Measurements from ENCODE around the gene SLC25A22.

The SLC25A22 gene

GRCh38 chr11:798093-798713 is at the start of gene SLC25A22:
Gene SLC25A22 (minus strand): TSS chr11:798281. CDS start chr11:795006, 3,275 bp downstream.
- peak; percentile 73 for DNase-seq

- no peak for DNase-seq
Measured at GRCh38 chr11:847876-848275, 49.8 kb upstream of the SLC25A22 start.

- DNase-seq = no peak
Measured at GRCh38 chr11:846496-847098, 48.5 kb upstream of the SLC25A22 start.

DNA sequence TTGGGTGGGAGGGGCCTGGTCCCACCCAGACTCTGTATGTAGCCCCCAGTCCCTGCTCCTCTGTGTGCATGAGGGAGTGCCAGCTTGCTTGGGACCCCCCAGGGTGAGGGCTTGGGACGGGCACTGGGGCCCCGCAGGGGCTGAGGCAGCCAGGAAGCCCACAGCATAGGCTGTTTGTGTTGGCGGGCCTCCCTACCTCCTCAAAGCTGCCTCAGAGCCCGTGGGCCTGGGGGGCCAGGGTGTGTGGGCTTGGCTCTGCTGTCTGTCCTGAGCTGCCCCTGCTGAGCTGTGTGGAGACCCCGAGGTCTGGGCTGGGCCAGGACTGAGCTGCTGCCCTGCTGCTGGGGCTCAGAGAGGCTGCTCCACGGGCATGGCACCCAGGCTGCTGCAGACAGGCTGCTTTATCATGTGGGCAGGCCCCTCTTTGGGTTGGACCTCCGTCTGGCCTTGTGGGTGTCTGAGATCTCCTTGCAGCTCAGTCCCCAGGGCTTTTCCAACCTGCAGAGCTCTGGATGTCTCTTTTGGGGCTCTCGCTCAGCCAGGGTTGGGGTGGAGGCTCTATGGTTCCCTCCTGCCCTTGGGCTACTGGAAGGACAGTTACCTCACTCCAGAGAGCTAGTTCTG is 47.9 kb upstream of the SLC25A22 start:
- no peak for DNase-seq

- no peak for DNase-seq
Measured at GRCh38 chr11:844693-845644, 46.9 kb upstream of the SLC25A22 start.

- no peak for DNase-seq
Measured at GRCh38 chr11:843818-844692, 46.0 kb upstream of the SLC25A22 start.

GRCh38 chr11:843086-843734 is 45.1 kb upstream of the SLC25A22 start:
- no peak for DNase-seq

DNA sequence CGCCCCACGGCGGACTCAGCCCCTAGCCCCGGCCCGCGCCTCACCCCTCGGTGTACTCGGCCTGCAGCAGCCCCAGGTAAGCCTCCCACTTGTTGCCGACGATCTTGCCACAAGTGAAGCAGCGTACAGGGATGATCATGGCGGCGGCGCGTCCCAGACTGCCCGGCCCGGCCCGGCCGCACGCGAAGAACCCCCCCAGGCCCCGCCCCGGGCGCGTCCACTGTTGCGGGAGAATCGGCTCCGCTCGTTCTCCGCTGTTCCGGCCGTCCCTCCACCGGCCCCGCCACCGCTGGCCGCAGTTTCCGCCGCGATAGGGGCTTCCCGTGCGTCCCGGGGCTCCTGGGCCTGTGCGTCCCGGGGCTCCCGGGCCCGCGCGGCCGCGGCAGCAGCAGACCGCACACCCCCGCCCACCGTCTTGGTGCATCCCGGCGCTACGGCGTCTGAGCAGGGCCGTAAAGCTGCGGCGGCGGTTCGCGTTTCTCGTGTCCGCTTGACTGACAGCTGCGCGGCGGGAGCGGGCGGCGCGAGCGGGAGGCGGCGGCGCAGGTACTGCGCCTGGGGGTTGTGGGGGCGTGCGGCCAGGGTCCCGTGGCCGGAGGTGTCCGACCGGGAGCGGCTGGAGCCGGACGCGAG is 44.4 kb upstream of the SLC25A22 start, which contains the start of the genes POLR2L and TSPAN4:
Gene POLR2L, minus strand, starts transcription at position 160 of the 633 bp plus-strand sequence. Its CDS starts 21 bp downstream, at position 139.
Gene TSPAN4, plus strand, starts transcription at position 483 of the 633 bp plus-strand sequence. CDS start 7,453 bp downstream, outside the sequence.
- DNase-seq = peak; percentile 81

DNA sequence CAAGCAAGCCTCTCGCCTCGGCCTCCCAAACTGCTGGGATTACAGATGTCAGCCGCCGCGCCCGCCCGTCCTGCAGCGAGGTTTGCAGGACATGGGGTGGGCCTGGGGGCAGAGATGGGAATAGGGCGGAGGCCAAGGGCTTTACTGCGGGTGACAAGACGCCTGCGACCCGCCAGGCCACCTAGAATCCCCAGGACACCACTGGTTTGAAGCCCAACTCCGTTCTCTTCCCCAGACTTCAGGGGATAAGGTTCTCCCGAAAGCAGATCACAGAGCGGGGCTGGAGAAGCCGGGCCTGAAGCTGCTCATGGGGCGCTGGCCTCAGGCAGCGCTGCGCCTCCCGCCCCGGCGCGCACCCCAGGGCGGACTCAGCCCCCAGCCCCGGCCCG is 43.9 kb upstream of the SLC25A22 start:
- DNase-seq = no peak

DNA sequence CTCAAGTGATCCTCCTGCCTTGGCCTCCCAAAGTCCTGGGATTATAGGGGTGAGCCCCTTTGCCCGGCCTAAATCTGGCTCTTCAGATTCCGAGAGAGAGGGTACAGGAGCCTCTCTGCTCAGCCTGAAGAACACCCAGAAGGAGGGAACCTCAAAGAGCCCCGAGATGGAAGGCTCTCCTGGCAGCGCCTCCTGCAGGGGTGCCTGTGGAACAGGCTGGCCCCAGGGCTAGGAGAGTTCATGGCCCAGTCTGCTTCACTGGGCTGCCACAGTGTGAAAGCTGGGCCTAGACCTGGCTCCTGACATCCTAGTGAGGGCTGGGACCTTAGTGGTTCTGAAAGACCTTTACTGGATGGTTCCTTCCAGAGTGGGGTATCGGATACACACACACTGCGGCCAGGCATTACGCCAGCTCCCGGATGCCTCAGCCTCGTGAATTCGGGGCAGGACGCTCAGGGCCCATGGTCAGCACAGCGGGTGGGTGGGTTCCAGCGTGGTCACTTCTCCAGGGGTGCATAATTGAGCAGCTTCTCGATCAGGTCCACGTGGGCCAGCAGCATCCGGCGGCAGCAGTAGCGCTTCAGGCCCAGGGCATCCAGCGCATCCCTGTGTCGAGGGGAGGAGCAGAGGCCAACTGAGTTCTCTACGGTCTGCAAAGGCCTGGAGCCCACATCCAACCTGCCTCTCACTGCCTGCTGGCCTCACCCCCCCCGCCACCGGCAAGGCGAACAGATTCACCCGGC is 42.0 kb upstream of the SLC25A22 start:
- DNase-seq = no peak

- no peak for DNase-seq
Measured at GRCh38 chr11:839280-839623, 41.2 kb upstream of the SLC25A22 start.

DNA sequence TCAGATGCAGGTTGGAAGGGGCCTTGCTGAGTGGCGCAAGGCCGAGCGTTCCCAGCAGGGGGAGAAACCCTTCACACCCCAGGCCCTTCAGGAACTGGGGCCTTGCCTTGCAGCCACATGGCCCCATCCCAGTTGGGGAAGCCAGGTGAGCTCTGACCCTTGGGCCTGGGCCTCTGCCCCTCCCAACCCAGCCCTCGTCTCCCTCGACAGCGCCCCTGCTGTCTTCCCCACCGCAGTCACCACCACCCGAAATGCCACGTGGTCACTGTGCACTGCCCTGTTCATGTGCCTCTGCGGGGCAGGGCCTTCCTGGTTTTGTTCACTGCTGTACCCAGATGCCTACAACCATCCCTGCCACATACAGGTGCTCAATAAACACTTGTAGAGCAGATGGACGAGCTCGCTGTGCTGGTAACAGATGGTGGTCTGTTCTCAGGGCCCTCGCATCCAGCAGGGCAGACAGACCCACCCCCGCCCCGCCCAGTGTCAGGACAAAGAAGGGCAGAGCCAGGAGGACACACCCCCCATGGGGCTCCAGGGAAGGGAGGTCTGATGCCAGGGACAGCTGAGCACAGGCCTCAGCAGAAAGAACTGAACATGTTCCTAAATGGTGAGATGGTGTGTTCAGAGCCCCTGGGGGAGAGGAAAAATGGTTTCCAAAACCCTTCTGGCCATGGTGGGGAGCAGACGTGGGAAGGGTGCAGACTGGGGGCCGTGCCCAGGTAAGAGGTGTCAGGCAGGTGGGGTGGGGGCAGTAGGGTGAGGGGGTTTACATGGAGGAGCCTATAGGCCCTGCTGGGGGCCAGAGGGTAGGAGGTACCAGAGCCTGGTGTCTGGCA is 40.6 kb upstream of the SLC25A22 start:
- no peak for DNase-seq

DNA sequence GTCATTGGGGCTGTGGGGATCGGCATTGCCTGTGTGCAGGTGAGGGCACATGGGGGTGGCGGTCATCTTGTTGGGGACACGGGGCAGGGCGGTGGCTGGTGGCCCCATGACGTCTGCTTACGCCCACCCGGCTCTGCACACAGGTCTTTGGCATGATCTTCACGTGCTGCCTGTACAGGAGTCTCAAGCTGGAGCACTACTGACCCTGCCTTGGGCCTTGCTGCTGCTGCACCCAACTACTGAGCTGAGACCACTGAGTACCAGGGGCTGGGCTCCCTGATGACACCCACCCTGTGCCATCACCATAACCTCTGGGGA is 39.9 kb upstream of the SLC25A22 start:
- DNase-seq = no peak

- DNase-seq = no peak
Measured at GRCh38 chr11:837189-837989, 39.3 kb upstream of the SLC25A22 start.

- DNase-seq = no peak
Measured at GRCh38 chr11:836700-837099, 38.6 kb upstream of the SLC25A22 start.

GRCh38 chr11:836274-836673 is 38.2 kb upstream of the SLC25A22 start:
- no peak for DNase-seq

DNA sequence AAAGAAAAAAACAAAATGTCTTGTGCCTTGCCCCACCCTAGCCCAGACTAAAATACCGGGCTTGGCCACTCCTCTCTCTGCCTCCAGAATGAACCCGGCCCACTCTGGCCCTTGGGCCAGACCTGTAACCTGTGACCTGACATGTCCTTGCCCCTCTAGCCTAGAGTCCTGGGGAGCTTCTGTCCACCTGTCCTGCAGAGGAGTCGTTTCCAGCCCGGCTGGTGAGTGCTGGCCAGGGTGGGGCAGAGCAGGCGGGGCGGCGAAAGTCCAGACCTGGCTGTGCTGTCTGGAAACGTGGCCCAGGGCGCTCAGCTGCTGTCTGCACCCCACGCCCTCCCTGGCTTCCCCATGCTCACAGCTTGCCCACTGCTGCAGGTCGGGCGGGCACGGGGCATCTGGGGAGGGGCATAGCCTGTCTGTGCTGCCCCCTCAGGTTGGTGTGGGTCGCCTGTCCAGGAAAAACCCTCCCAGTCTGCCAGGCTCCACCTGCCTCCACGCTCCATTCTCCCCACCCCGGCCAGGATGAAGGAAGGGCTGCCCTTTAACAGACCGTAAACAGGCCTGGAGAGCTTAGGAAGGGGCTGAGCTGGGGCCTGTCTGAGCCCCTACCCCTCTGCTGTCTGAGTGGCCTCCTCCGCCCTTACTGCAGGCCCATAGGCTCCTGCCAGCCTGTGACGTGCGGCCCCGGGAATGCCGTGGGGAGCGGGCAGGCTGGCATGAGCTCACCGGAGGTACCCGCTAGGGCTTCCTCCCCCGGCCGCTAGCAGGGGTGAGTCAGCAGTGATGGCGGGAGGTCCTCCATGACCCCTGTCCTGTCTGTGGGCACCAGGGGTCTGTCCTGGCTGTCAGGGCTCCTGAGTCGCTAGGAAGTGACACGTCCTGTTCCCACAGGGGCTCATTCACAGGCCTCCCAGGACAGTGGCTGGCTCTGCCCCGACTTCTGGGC is 36.6 kb upstream of the SLC25A22 start:
- no peak for DNase-seq
